Mucosa of descending colon (tissue), 3 donors: ENCODE results near the gene DYRK1A. TPM values are rescaled to one million over a fixed set of nuclear protein-coding genes. Genes with fewer than 3 reads are reported as not detected.
A peak's percentile ranks its signal among the peaks of the same experiment; 100 is the strongest.
"Not testable (repeated sequence)": the region's sequence is repeated elsewhere in the genome, so short reads cannot be mapped to it uniquely, and the experiment has no call there.

ENCODE experiments used
- ATAC-seq: fragments of 200-7000 bp; cut with Tn5 transposase; one replicate; pipeline ENCODE4 v1.9.1; 2020; ENCODE audit warnings: mild to moderate bottlenecking, moderate library complexity
- DNase-seq, 3 donors: peaks; one replicate each; pipeline ENCODE4 v3.0.0-alpha.2; 2020
- H3K36me3 ChIP-seq: fragments of 200-600 bp; one replicate; pipeline ENCODE4 v1.8.0; 2021; ENCODE audit warnings: low read depth, mild to moderate bottlenecking
- H3K4me1 ChIP-seq: fragments of 200-600 bp; one replicate; pipeline ENCODE4 v1.8.0; 2021; ENCODE audit warnings: low read depth, mild to moderate bottlenecking
- H3K4me3 ChIP-seq: fragments of 200-600 bp; one replicate; pipeline ENCODE4 v1.8.0; 2021; ENCODE audit warnings: mild to moderate bottlenecking
- H3K9me3 ChIP-seq: fragments of 200-600 bp; one replicate; pipeline ENCODE4 v1.8.0; 2021; ENCODE audit warnings: mild to moderate bottlenecking
- CTCF ChIP-seq: fragments of 200-600 bp; IDR thresholded peaks from one replicate; pipeline ENCODE4 v1.8.0; 2022; ENCODE audit warnings: antibody characterized with exemption, mild to moderate bottlenecking
- intact Hi-C, 2 donors: fragments of 100-400 bp; cut with DNase I in 1 of 2; cut with micrococcal nuclease in 1 of 2; formaldehyde crosslinking; loops; one replicate each; pipeline versions ENCODE4 v1.11.0 to v1.11.1; 2022; cut with DNase I, micrococcal nuclease
- total RNA-seq, 3 donors: library from RNA; stranded (reverse); fragmentation: NEBNext Ultra II Directional in 2 of 3; extraction: Animal tissue kit (Norgen Biotek cat#: 25700) in 2 of 3; gene quantifications; one replicate each; pipeline versions ENCODE4 v1.2.1 to v1.2.4, GENCODE V29; 2021 to 2023
- donor health status: DM: no; HTN: no; CAD: no; lungs with moderate emphysema.
- donor health status: DM: no; HTN: no; CAD: no.
- donor health status: DM: no; HTN: yes; CAD: no.

The DYRK1A gene
- total RNA-seq, 3 donors from 2014 or later = 61.2 to 76.5 (median 72.7) TPM

- intact Hi-C loops = no loop called here
- ATAC-seq (no peak), DNase-seq (no peak)
- H3K9me3 ChIP-seq = no peaks in the 10 kb centered on the region
- H3K4me1 ChIP-seq = no peaks in the 10 kb centered on the region
- TF ChIP-seq CTCF = no peak
- H3K36me3 ChIP-seq = no peaks in the 10 kb centered on the region
- H3K4me3 ChIP-seq = no peak overlapping the region
Measured at GRCh38 chr21:37547615-37548200, 181.1 kb downstream of the DYRK1A start.

GRCh38 chr21:37548521-37548981, 182.0 kb downstream of the DYRK1A start:
- TF ChIP-seq CTCF = no peak
- no peaks in the 10 kb centered on the region for H3K36me3 ChIP-seq
- no peak overlapping the region for H3K4me3 ChIP-seq
- H3K4me1 ChIP-seq = no peaks in the 10 kb centered on the region
- no peak for ATAC-seq
- intact Hi-C loops = no loop called here
- H3K9me3 ChIP-seq = no peaks in the 10 kb centered on the region
- no peak for DNase-seq

DNA sequence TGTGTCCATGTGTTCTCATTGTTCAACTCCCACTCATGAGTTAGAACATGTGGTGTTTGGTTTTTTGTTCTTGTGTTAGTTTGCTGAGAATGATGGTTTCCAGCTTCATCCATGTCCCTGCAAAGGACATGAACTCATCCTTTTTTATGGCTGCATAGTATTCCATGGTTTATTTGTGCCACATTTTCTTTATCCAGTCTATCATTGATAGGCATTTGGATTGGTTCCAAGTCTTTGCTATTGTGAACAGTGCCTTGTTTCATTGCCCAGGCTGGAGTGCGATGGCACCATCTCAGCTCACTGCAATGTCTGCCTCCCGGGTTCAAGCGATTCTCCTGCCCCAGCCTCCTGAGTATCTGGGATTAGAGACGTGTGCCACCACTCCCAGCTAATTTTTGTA, 183.2 kb downstream of the DYRK1A start:
- H3K36me3 ChIP-seq, H3K4me3 ChIP-seq, H3K9me3 ChIP-seq, ATAC-seq, intact Hi-C loops, DNase-seq, H3K4me1 ChIP-seq: not testable (repeated sequence)

DNA sequence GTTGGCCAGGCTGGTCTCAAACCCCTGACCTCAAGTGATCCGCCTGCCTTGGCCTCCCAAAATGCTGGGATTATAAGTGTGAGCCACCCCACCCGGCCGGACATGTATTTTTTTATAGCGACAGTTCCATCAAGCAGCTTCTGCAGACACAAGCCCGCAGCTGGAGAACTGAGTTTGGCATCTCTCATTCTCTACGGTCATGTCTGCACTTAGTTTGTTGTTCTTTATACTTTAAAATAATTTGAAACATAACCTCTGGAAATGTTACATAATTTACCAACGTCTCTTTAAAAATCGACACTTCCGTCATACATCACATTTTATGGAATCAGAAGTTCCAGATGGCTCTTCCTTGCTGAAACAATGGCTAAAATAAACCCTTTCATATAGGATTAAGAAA, 183.6 kb downstream of the DYRK1A start:
- Histone ChIP-seq H3K36me3 (no peaks in the 10 kb centered on the region), H3K4me3 (no peak overlapping the region), H3K4me1 (no peaks in the 10 kb centered on the region), H3K9me3 (no peaks in the 10 kb centered on the region)
- DNase-seq = no peak
- no peak for TF ChIP-seq CTCF
- intact Hi-C loops = no loop called here
- ATAC-seq = no peak

DNA sequence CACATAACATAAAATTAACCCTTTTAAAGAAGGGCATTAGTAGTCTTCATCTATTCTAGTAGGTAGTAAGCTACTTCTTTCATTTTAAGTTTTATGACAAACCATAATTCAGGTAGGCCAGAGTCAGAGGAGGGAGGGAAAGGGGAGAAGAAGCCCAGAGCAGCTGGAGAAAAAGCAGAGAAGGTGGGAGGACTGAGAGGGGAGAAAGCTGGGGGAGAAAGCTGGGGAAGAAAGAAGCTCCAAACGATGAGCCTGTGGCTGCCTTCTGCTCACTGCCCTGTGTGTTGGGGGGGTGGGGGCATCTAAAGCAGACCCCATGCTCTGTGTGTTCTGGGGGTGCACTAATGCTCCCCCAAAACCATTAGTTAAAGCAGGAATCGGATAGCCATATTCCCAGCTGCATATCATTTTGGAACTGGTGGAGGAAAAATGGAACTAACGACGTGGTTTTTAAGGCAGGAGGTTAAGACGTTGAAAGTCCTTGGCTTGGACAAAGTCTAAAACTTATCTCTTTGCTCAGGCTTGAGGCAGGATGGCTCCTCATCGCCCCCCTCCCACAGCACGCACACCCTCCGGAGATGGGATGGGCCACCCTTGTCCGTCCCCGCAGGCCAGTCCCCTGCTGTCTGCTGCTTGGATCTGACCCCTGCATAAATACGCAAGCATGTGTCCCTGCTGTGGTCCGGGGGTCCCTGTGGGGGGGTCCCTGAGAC, 184.2 kb downstream of the DYRK1A start:
- intact Hi-C loops = no loop called here
- no peaks in the 10 kb centered on the region for H3K9me3 ChIP-seq
- no peak for TF ChIP-seq CTCF
- H3K4me1 ChIP-seq = no peaks in the 10 kb centered on the region
- H3K36me3 ChIP-seq = no peaks in the 10 kb centered on the region
- DNase-seq (no peak), ATAC-seq (no peak)
- H3K4me3 ChIP-seq = no peak overlapping the region

DNA sequence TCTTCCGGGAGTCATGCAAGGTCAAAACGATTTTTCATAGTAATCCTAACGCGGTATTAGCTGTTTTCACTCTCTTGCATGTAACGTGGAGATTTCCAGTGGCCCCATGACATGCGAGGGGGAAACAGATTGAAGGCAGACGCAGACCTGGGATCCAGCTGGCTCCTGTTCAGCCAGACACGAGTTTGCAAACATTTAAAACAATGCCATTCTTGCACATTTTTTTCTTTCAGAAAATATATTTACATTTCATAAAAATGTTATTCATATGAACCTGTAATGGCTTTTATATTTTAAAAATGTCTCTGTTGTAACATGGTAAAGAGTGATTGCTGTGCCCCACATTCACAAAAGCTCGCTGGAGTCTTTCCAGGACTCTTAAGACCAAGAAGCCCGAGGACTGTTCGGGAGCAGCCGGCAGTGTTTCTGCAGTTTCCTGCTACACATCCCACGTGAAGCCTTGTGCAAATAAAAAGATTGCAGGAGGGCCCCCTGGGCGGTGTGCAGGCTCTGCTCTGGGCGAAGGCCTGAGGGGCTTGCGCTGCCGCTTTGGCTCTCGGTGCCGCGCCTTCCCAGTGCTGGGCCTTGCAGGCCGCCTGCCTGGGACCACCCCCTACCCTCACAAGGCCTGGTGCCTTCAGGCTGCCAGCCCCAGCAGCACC, 184.9 kb downstream of the DYRK1A start:
- Histone ChIP-seq H3K4me1 (no peaks in the 10 kb centered on the region), H3K36me3 (no peaks in the 10 kb centered on the region), H3K4me3 (no peak overlapping the region), H3K9me3 (no peaks in the 10 kb centered on the region)
- peak in 1 of 3 donors; percentile 38 for DNase-seq
- intact Hi-C loops = no loop called here
- ATAC-seq = peak; percentile 74
- TF ChIP-seq CTCF = no peak
